Activated CD4-positive, alpha-beta memory T cell treated with anti-CD3 and anti-CD28 coated beads for 36 hours (primary cell): ENCODE measurements around the gene ZNF319. TPM values are rescaled to one million over a fixed set of nuclear protein-coding genes. Genes with fewer than 3 reads are reported as not detected.

ENCODE experiments used
- CTCF ChIA-PET: fragments of 350-600 bp; sonication (Branson Sonifier 250); formaldehyde crosslinking; loops from one replicate; lab custom pipeline; 2021; ENCODE audit warnings: antibody characterized with exemption, inconsistent platforms; lab: Charles Lee
- POLR2A ChIA-PET: fragments of 350-600 bp; sonication (Branson Sonifier 250); formaldehyde crosslinking; loops from one replicate; lab custom pipeline; 2021; ENCODE audit warnings: antibody characterized with exemption; lab: Charles Lee
- DNase-seq: peaks from one replicate; pipeline ENCODE4 v3.0.0-alpha.2; 2020
- H3K27ac Mint-ChIP-seq: one replicate; pipeline ENCODE4 v1.8.0; 2021; ENCODE audit warnings: mixed read lengths
- H3K27me3 Mint-ChIP-seq: one replicate; pipeline ENCODE4 v1.8.0; 2021; ENCODE audit warnings: mixed read lengths
- H3K36me3 Mint-ChIP-seq: one replicate; pipeline ENCODE4 v1.8.0; 2021; ENCODE audit warnings: mixed read lengths
- H3K4me1 Mint-ChIP-seq: one replicate; pipeline ENCODE4 v1.8.0; 2021; ENCODE audit warnings: low read depth, mixed read lengths
- H3K4me3 Mint-ChIP-seq: one replicate; pipeline ENCODE4 v1.8.0; 2021; ENCODE audit warnings: mild to moderate bottlenecking, mixed read lengths
- H3K9me3 Mint-ChIP-seq: one replicate; pipeline ENCODE4 v1.8.0; 2021; ENCODE audit warnings: mixed read lengths
- intact Hi-C: fragments of 100-400 bp; cut with micrococcal nuclease; formaldehyde crosslinking; loops from one replicate; pipeline ENCODE4 v1.15.1; 2023
- total RNA-seq, 2 experiments: library from RNA; stranded (reverse); gene quantifications; one replicate each; pipeline ENCODE4 v1.2.3, GENCODE V29; 2021

The ZNF319 gene
- total RNA-seq, 2 experiments from 2014 or later = 6.5 to 8.1 TPM

GRCh38 chr16:58042886-58043515 is 42.5 kb upstream of the ZNF319 start:
- Mint-ChIP-seq H3K4me1 (no peaks in the 10 kb centered on the region), H3K36me3 (no peaks in the 10 kb centered on the region), H3K27ac (no peak overlapping the region), H3K4me3 (no peak overlapping the region), H3K9me3 (no peaks in the 10 kb centered on the region), H3K27me3 (no peaks in the 10 kb centered on the region)
- ChIA-PET CTCF (no interaction called here), POLR2A (no interaction called here)
- intact Hi-C loops = no loop called here
- no peak for DNase-seq

- CTCF ChIA-PET = no interaction called here
- Mint-ChIP-seq H3K36me3 (no peaks in the 10 kb centered on the region), H3K4me3 (no peak overlapping the region), H3K9me3 (no peaks in the 10 kb centered on the region), H3K27me3 (no peaks in the 10 kb centered on the region), H3K4me1 (no peaks in the 10 kb centered on the region), H3K27ac (no peak overlapping the region)
- no peak for DNase-seq
- POLR2A ChIA-PET = no interaction called here
- intact Hi-C loops = no loop called here
Measured at GRCh38 chr16:58042001-58042885, 41.8 kb upstream of the ZNF319 start.

GRCh38 chr16:58041628-58041955 is 41.1 kb upstream of the ZNF319 start:
- Mint-ChIP-seq H3K4me1 (no peaks in the 10 kb centered on the region), H3K36me3 (no peaks in the 10 kb centered on the region), H3K27me3 (no peaks in the 10 kb centered on the region), H3K4me3 (no peak overlapping the region), H3K9me3 (no peaks in the 10 kb centered on the region), H3K27ac (no peak overlapping the region)
- intact Hi-C loops = no loop called here
- POLR2A ChIA-PET = no interaction called here
- DNase-seq = no peak
- CTCF ChIA-PET = no interaction called here

- no peaks in the 10 kb centered on the region for H3K36me3 Mint-ChIP-seq
- POLR2A ChIA-PET = no interaction called here
- no peaks in the 10 kb centered on the region for H3K9me3 Mint-ChIP-seq
- intact Hi-C loops = no loop called here
- CTCF ChIA-PET = no interaction called here
- no peaks in the 10 kb centered on the region for H3K4me1 Mint-ChIP-seq
- DNase-seq = no peak
- H3K27ac Mint-ChIP-seq = no peak overlapping the region
- no peaks in the 10 kb centered on the region for H3K27me3 Mint-ChIP-seq
- no peak overlapping the region for H3K4me3 Mint-ChIP-seq
Measured at GRCh38 chr16:58040945-58041627, 40.6 kb upstream of the ZNF319 start.

- DNase-seq = no peak
- intact Hi-C loops = no loop called here
- CTCF ChIA-PET = no interaction called here
- POLR2A ChIA-PET = no interaction called here
- Mint-ChIP-seq H3K36me3 (no peaks in the 10 kb centered on the region), H3K27ac (no peak overlapping the region), H3K4me1 (no peaks in the 10 kb centered on the region), H3K4me3 (no peak overlapping the region), H3K27me3 (no peaks in the 10 kb centered on the region), H3K9me3 (no peaks in the 10 kb centered on the region)
Measured at GRCh38 chr16:58040496-58040846, 40.0 kb upstream of the ZNF319 start.

GRCh38 chr16:58039829-58040495 is 39.5 kb upstream of the ZNF319 start:
- intact Hi-C loops = no loop called here
- Mint-ChIP-seq H3K36me3 (no peaks in the 10 kb centered on the region), H3K27ac (no peak overlapping the region), H3K4me1 (no peaks in the 10 kb centered on the region), H3K27me3 (no peaks in the 10 kb centered on the region), H3K4me3 (no peak overlapping the region), H3K9me3 (no peaks in the 10 kb centered on the region)
- no peak for DNase-seq
- ChIA-PET POLR2A (no interaction called here), CTCF (no interaction called here)

- intact Hi-C loops = no loop called here
- no peak for DNase-seq
- ChIA-PET POLR2A (no interaction called here), CTCF (no interaction called here)
- H3K9me3 Mint-ChIP-seq = no peaks in the 10 kb centered on the region
- no peaks in the 10 kb centered on the region for H3K36me3 Mint-ChIP-seq
- no peaks in the 10 kb centered on the region for H3K27me3 Mint-ChIP-seq
- no peak overlapping the region for H3K4me3 Mint-ChIP-seq
- no peaks in the 10 kb centered on the region for H3K4me1 Mint-ChIP-seq
- H3K27ac Mint-ChIP-seq = no peak overlapping the region
Measured at GRCh38 chr16:58038219-58038641, 37.8 kb upstream of the ZNF319 start.

- no peak for DNase-seq
- Mint-ChIP-seq H3K4me1 (no peaks in the 10 kb centered on the region), H3K9me3 (no peaks in the 10 kb centered on the region), H3K27ac (no peak overlapping the region), H3K27me3 (no peaks in the 10 kb centered on the region), H3K4me3 (no peak overlapping the region), H3K36me3 (no peaks in the 10 kb centered on the region)
- POLR2A ChIA-PET = no interaction called here
- CTCF ChIA-PET = no interaction called here
- intact Hi-C loops = no loop called here
Measured at GRCh38 chr16:58037365-58038057, 37.0 kb upstream of the ZNF319 start.

GRCh38 chr16:58036943-58037342 is 36.5 kb upstream of the ZNF319 start:
- Mint-ChIP-seq H3K4me1 (no peaks in the 10 kb centered on the region), H3K27me3 (no peaks in the 10 kb centered on the region), H3K9me3 (no peaks in the 10 kb centered on the region), H3K36me3 (no peaks in the 10 kb centered on the region), H3K27ac (no peak overlapping the region), H3K4me3 (no peak overlapping the region)
- no peak for DNase-seq
- ChIA-PET POLR2A (no interaction called here), CTCF (no interaction called here)
- intact Hi-C loops = no loop called here

- DNase-seq = no peak
- CTCF ChIA-PET = interaction anchor here (2.0 kb wide), 1 partner anchor 62 kb away, joined by 5 read pairs; no protein-coding TSS in a partner anchor
- H3K4me1 Mint-ChIP-seq = no peaks in the 10 kb centered on the region
- H3K27ac Mint-ChIP-seq = no peak overlapping the region
- no peaks in the 10 kb centered on the region for H3K36me3 Mint-ChIP-seq
- no peaks in the 10 kb centered on the region for H3K9me3 Mint-ChIP-seq
- H3K27me3 Mint-ChIP-seq = no peaks in the 10 kb centered on the region
- no peak overlapping the region for H3K4me3 Mint-ChIP-seq
- intact Hi-C loops = no loop called here
- POLR2A ChIA-PET = no interaction called here
Measured at GRCh38 chr16:58035356-58036170, 35.1 kb upstream of the ZNF319 start.

- DNase-seq = no peak
- intact Hi-C loops = no loop called here
- H3K4me1 Mint-ChIP-seq = no peaks in the 10 kb centered on the region
- H3K27me3 Mint-ChIP-seq = no peaks in the 10 kb centered on the region
- CTCF ChIA-PET = interaction anchor here (0.6 to 2.0 kb wide), 3 partner anchors 63 to 462 kb away, joined by 3 to 5 read pairs (median 3); no protein-coding TSS in a partner anchor
- H3K27ac Mint-ChIP-seq = no peak overlapping the region
- H3K36me3 Mint-ChIP-seq = no peaks in the 10 kb centered on the region
- no peak overlapping the region for H3K4me3 Mint-ChIP-seq
- no peaks in the 10 kb centered on the region for H3K9me3 Mint-ChIP-seq
- POLR2A ChIA-PET = no interaction called here
Measured at GRCh38 chr16:58034774-58035173, 34.3 kb upstream of the ZNF319 start.
